Panc1 (cell line): Measurements from ENCODE around the gene KCNMA1.

Source experiments
- POLR2AphosphoS5 ChIP-seq: IDR thresholded peaks from 2 replicates; pipeline ENCODE4 v1.6.1; 2012; ENCODE audit warnings: mild to moderate bottlenecking, low read depth, low read length, moderate library complexity
- TCF7L2 ChIP-seq: IDR thresholded peaks from 2 replicates; pipeline ENCODE4 v1.6.1; 2011; ENCODE audit warnings: mild to moderate bottlenecking, low read depth, low read length, inconsistent platforms
- TF ChIP-seq, protein P1 (sequence below): fragments of 450-650 bp; IDR thresholded peaks from 2 replicates; pipeline ENCODE4 v1.5.1; 2017; ENCODE audit warnings: mild to moderate bottlenecking
- TF ChIP-seq, protein P2 (sequence below), 2 experiments: IDR thresholded peaks; 2 replicates each; pipeline ENCODE4 v1.6.1; 2011 to 2012; ENCODE audit warnings: low read depth in 2 of 2, control low read depth in 1 of 2, low read length in 1 of 2, mild to moderate bottlenecking in 1 of 2, moderate library complexity in 1 of 2; ENCODE audit not compliant: insufficient read depth in 1 of 2

DNA sequence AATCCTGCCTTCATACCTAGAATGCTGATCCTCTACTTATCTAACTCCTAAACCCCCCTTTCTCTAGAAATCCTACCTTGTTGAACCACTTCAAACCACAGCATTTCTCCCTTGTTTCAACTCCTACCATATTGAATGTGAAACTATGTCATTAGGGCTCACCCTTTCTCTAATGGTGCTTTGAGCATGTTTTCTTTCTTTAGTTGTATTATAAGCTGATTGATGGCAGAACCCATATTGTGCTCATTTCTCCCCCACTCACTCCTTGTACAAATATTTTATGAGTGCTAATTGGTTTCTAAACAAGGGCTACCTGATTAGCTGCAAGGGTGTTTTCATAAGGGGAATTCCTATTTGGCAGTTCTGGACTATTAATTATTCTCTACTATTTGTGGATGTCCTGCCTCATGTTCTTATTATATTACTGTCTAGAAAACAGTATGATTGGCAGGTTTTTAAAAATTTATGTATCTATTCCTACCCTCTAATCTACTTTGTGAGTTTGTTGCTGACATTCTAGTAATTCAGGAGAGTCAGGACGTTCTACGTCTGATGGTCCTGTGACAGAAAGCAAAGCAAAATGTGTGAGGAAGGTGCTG, 765.8 kb downstream of the KCNMA1 start:
- TF ChIP-seq, protein P1, sequence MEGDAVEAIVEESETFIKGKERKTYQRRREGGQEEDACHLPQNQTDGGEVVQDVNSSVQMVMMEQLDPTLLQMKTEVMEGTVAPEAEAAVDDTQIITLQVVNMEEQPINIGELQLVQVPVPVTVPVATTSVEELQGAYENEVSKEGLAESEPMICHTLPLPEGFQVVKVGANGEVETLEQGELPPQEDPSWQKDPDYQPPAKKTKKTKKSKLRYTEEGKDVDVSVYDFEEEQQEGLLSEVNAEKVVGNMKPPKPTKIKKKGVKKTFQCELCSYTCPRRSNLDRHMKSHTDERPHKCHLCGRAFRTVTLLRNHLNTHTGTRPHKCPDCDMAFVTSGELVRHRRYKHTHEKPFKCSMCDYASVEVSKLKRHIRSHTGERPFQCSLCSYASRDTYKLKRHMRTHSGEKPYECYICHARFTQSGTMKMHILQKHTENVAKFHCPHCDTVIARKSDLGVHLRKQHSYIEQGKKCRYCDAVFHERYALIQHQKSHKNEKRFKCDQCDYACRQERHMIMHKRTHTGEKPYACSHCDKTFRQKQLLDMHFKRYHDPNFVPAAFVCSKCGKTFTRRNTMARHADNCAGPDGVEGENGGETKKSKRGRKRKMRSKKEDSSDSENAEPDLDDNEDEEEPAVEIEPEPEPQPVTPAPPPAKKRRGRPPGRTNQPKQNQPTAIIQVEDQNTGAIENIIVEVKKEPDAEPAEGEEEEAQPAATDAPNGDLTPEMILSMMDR: no peak
- TF ChIP-seq, protein P2, sequence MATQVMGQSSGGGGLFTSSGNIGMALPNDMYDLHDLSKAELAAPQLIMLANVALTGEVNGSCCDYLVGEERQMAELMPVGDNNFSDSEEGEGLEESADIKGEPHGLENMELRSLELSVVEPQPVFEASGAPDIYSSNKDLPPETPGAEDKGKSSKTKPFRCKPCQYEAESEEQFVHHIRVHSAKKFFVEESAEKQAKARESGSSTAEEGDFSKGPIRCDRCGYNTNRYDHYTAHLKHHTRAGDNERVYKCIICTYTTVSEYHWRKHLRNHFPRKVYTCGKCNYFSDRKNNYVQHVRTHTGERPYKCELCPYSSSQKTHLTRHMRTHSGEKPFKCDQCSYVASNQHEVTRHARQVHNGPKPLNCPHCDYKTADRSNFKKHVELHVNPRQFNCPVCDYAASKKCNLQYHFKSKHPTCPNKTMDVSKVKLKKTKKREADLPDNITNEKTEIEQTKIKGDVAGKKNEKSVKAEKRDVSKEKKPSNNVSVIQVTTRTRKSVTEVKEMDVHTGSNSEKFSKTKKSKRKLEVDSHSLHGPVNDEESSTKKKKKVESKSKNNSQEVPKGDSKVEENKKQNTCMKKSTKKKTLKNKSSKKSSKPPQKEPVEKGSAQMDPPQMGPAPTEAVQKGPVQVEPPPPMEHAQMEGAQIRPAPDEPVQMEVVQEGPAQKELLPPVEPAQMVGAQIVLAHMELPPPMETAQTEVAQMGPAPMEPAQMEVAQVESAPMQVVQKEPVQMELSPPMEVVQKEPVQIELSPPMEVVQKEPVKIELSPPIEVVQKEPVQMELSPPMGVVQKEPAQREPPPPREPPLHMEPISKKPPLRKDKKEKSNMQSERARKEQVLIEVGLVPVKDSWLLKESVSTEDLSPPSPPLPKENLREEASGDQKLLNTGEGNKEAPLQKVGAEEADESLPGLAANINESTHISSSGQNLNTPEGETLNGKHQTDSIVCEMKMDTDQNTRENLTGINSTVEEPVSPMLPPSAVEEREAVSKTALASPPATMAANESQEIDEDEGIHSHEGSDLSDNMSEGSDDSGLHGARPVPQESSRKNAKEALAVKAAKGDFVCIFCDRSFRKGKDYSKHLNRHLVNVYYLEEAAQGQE (IDR thresholded peaks at IDR 0.05; ENCODE audit: insufficient read depth in 1 of 2, low read depth in 2 of 2, low read length in 1 of 2): no peak
- no peak for TF ChIP-seq POLR2AphosphoS5
- no peak for TF ChIP-seq TCF7L2
